AG04449 (cell line): ENCODE measurements around the gene MAJIN.

Source experiments
- CTCF ChIA-PET: fragments of 350-600 bp; formaldehyde crosslinking; extraction: SDS; loops from one replicate; lab custom pipeline; 2021; ENCODE audit warnings: antibody characterized with exemption; lab: Yijun Ruan, JAX
- POLR2A ChIA-PET: fragments of 400-600, 350-600 bp; formaldehyde crosslinking; extraction: SDS; loops from one replicate; lab custom pipeline; 2020; ENCODE audit warnings: antibody characterized with exemption, inconsistent platforms; lab: Yijun Ruan, JAX
- DNase-seq: peaks from one replicate; pipeline ENCODE4 v3.0.0-alpha.2; 2010; ENCODE audit warnings: low read depth, low spot score
- H3K4me3 ChIP-seq: 2 replicates; pipeline ENCODE4 v1.5.1; 2011; ENCODE audit warnings: low read depth, mild to moderate bottlenecking, control low read depth, low read length
- TF ChIP-seq, protein P1 (sequence below): IDR thresholded peaks from one replicate; pipeline ENCODE4 v1.5.1; 2011; ENCODE audit warnings: mild to moderate bottlenecking, moderate library complexity, low read length, control low read depth, inconsistent platforms; ENCODE audit not compliant: insufficient read depth; ENCODE audit errors: missing control alignments

MAJIN gene

DNA sequence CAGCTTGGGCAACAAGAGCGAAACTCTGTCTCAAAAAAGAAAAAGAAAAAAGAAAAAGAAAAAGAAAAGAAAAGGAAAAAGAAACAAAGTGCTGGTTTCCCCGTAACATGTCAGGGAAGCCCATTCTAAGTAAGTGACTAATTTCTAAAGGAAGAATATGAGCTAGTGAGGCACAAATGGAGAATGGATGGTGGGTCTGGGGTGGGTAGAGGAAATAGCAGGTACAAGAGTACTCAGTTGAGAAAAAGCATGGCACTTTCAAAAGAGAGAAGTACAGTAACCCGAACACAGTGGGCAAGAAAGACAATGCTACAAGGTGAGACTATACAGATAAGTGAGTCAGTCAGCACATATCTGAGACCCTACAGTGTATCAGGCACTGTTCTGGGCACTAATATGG is 4.5 kb downstream of the MAJIN start:
- CTCF ChIA-PET: no interaction called here
- TF ChIP-seq, protein P1, sequence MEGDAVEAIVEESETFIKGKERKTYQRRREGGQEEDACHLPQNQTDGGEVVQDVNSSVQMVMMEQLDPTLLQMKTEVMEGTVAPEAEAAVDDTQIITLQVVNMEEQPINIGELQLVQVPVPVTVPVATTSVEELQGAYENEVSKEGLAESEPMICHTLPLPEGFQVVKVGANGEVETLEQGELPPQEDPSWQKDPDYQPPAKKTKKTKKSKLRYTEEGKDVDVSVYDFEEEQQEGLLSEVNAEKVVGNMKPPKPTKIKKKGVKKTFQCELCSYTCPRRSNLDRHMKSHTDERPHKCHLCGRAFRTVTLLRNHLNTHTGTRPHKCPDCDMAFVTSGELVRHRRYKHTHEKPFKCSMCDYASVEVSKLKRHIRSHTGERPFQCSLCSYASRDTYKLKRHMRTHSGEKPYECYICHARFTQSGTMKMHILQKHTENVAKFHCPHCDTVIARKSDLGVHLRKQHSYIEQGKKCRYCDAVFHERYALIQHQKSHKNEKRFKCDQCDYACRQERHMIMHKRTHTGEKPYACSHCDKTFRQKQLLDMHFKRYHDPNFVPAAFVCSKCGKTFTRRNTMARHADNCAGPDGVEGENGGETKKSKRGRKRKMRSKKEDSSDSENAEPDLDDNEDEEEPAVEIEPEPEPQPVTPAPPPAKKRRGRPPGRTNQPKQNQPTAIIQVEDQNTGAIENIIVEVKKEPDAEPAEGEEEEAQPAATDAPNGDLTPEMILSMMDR: no peak
- no peak for DNase-seq
- POLR2A ChIA-PET: no interaction called here
- no peak overlapping the region for H3K4me3 ChIP-seq

DNA sequence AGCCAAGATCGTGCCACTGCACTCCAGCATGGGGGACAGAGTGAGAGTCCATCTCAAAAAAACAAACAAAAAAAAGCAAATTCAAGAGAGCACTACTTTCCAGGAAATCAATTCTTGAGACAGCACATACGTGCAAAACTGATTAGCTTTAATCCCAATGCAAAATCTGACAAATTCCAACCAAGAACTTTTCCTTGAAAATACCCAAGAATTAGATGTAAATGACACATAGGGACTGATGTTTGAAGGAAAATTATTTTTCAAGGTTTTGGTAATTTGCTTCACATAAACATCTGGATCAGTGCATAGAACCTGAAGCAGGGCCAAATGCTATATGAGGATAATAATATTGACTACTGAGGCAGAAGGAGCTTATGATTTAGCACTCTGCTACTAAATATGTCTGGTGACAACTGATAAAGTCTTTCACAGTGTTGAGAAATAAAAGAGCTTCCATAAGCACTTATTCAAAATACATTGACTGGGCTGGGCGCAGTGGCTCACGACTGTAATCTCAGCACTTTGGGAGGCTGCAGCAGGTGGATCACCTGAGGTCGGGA is 8.8 kb downstream of the MAJIN start:
- ChIA-PET POLR2A (no interaction called here), CTCF (interaction anchor here (1.0 to 1.4 kb wide), 3 partner anchors 10 to 75 kb away, joined by 3 to 6 read pairs (median 3); partner anchors contain the start of gene ARL2)
- no peak for DNase-seq
- TF ChIP-seq, protein P1: no peak
- H3K4me3 ChIP-seq: no peak overlapping the region

DNA sequence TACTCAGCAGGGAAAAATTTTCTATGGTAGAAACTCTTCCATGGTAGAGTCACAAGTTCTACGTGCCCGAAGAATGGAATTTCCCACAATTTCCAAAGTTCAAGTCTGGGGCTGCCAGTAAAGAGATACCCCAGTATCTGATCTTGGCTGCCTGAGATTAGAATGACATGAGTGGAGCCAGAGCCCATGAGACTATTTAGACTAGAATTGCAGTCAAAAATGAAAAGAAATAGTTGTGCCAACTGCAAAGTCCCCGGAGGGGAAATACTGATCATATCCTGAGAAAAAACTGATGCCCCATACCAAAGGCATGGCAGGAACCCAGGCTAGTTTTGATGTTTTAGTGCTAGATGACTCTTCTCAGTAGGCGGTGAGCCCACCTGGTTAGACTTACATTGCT is 11.2 kb downstream of the MAJIN start:
- CTCF ChIA-PET: no interaction called here
- POLR2A ChIA-PET: no interaction called here
- TF ChIP-seq, protein P1: no peak
- no peak overlapping the region for H3K4me3 ChIP-seq
- no peak for DNase-seq

DNA sequence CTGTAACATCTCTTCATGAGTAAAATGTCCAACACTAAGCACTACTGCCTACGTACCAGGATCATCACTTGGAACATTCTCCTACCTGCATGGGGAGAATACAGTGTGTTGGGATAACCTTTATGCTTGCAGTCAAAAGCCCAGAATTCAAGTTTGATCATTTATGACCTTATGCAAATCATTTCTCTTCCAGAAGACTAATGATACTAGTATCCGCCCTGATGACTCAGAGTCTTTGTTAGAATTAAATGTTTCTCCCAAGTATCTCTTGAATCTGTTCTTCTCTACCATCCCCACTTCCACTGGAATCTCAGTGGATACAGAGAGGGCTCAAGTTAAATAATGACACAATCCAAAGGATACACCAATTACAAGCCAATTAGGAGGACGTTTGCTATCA is 12.4 kb downstream of the MAJIN start:
- ChIA-PET CTCF (no interaction called here), POLR2A (no interaction called here)
- no peak for DNase-seq
- no peak overlapping the region for H3K4me3 ChIP-seq
- TF ChIP-seq, protein P1: no peak

DNA sequence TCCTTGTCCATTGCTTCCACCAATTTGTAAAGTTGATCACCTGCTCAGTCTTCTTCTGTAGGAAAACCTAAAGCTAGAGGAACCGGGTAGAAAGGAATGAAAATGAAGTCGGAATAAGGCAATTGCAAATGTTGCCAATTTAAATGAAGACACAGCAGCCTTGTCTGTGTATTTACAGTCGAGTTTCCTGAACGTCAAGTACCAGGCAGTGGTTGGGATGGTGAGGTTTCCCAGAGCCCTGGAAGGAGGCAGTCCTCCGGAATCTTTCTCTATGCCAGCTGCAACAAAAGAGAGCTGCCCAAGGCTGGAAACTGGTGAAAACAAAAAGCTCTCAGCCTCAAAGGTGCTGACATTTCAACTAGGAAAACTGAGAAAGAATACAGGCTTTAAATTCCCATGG is 17.7 kb downstream of the MAJIN start:
- TF ChIP-seq, protein P1: no peak
- ChIA-PET CTCF (interaction anchor here (1.6 kb wide), 1 partner anchor 60 kb away, joined by 4 read pairs; no protein-coding TSS in a partner anchor), POLR2A (no interaction called here)
- H3K4me3 ChIP-seq: no peak overlapping the region
- no peak for DNase-seq

DNA sequence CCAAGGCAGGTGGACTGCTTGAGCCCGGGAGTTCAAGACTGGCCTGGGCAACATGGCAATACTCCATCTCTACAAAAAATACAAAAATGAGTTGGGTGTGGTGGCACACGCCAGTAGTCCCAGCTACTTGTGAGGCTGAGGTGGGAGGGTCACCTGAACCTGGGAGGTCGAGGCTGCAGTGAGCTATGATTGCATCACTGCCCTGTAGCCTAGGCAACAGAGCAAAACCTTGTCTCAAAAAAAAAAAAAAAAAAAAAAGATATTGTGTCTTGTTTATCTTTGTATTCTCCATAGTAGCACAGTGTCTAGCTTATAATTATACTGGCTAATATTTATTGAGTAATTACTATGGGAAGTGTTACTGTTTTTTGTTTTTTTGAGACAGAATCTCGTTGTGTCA is 20.4 kb downstream of the MAJIN start:
- ChIA-PET CTCF (interaction anchor here (0.8 to 1.3 kb wide), 2 partner anchors 9 to 62 kb away, joined by 3 read pairs; no protein-coding TSS in a partner anchor), POLR2A (interaction anchor here (0.7 kb wide), 1 partner anchor 27 kb away, joined by 3 read pairs; the partner anchor contains the start of gene PPP2R5B)
- no peak for DNase-seq
- TF ChIP-seq, protein P1: no peak
- no peak overlapping the region for H3K4me3 ChIP-seq
